ENCODE measurements around the gene GSTT4. TPM values are rescaled to one million over a fixed set of nuclear protein-coding genes. Genes with fewer than 3 reads are reported as not detected.
A peak's percentile ranks its signal among the peaks of the same experiment; 100 is the strongest.

The GSTT4 gene
- total and polyA plus RNA-seq, 2 of the 13 experiments (the other 11 are each of a cell fraction or from before 2014, with no cell fraction given) = 0.59 to 0.62 TPM

DNA sequence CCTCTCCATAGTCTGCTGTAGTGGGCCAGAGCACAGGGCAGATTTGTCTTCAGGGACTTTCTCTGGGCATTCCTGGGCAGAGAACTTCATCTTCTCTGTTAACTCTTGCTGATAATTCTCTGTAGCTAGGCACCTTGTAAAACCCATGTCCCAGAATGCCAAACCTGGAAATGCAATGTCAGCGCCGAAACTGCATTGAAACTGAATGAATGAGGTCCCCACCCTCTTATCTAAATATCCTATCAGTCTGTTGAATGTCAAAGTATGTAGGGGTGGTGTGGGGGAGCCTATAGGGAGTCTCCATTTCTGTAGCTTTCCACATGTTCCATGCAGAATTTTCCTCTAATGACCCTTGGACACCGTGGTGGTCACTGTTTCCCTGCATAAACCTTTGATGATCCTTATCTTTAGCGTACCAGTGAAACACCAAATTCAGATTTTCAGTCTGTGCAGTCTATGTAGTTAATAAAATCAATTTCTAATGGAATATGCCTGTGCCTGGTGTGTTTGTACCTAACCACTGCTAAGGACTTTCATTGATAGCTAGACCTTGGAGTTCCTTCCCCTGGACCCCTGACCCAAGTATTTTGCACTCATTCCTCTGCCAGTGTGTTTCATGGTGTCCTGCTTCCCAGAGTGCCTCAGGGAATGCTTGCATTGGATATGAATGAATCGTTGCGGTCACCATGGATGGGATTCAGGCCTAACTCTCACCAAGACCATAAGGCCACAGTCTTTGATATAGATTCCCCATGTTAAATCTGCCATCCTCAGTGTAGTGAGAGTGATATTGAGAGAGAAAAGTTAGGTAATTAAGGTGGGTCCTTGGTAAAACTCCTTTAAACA is 3.4 kb upstream of the GSTT4 start (continued):
- TF ChIP-seq, protein P1, sequence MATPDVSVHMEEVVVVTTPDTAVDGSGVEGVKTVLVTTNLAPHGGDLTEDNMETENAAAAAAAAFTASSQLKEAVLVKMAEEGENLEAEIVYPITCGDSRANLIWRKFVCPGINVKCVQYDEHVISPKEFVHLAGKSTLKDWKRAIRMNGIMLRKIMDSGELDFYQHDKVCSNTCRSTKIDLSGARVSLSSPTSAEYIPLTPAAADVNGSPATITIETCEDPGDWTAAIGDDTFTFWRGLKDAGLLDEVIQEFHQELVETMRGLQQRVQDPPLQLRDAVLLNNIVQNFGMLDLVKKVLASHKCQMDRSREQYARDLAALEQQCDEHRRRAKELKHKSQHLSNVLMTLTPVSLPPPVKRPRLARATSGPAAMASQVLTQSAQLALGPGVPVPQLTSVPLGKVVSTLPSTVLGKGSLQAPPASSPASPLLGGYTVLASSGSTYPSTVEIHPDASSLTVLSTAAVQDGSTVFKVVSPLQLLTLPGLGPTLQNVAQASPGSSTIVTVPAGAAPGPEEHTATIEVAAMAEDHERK (CRISPR knock-in tag; IDR thresholded peaks at IDR 0.05; ENCODE audit: low read depth) = no peak
- TF ChIP-seq FOXK2 (IDR thresholded peaks at IDR 0.05) (no peak), NFE2L1 (CRISPR knock-in tag; IDR thresholded peaks at IDR 0.05; ENCODE audit: borderline replicate concordance) (no peak), GFI1 (CRISPR knock-in tag; IDR thresholded peaks at IDR 0.05; ENCODE audit: borderline replicate concordance) (no peak), MTA1 (CRISPR knock-in tag; IDR thresholded peaks at IDR 0.05; ENCODE audit: borderline replicate concordance) (no peak), TSC22D2 (CRISPR knock-in tag; IDR thresholded peaks at IDR 0.05; ENCODE audit: borderline replicate concordance) (no peak), NBN (conservative IDR thresholded peaks at IDR 0.05) (no peak), YEATS2 (CRISPR knock-in tag; IDR thresholded peaks at IDR 0.05; ENCODE audit: borderline replicate concordance) (no peak), JUND (CRISPR knock-in tag; IDR thresholded peaks at IDR 0.05) (no peak), DMAP1 (CRISPR knock-in tag; IDR thresholded peaks at IDR 0.05) (peak; percentile 62; the same call in 1 of the 2 replicates), BRD4 (CRISPR knock-in tag; IDR thresholded peaks at IDR 0.05) (no peak), ZFP36L1 (CRISPR knock-in tag; IDR thresholded peaks at IDR 0.05) (no peak), BHLHE40 (IDR thresholded peaks at IDR 0.05; ENCODE audit: low read length) (no peak), ZNF282 (IDR thresholded peaks at IDR 0.05; ENCODE audit: partially characterized antibody) (no peak), FOXO1 (CRISPR knock-in tag; IDR thresholded peaks at IDR 0.05) (no peak)
- TF ChIP-seq, protein P2, sequence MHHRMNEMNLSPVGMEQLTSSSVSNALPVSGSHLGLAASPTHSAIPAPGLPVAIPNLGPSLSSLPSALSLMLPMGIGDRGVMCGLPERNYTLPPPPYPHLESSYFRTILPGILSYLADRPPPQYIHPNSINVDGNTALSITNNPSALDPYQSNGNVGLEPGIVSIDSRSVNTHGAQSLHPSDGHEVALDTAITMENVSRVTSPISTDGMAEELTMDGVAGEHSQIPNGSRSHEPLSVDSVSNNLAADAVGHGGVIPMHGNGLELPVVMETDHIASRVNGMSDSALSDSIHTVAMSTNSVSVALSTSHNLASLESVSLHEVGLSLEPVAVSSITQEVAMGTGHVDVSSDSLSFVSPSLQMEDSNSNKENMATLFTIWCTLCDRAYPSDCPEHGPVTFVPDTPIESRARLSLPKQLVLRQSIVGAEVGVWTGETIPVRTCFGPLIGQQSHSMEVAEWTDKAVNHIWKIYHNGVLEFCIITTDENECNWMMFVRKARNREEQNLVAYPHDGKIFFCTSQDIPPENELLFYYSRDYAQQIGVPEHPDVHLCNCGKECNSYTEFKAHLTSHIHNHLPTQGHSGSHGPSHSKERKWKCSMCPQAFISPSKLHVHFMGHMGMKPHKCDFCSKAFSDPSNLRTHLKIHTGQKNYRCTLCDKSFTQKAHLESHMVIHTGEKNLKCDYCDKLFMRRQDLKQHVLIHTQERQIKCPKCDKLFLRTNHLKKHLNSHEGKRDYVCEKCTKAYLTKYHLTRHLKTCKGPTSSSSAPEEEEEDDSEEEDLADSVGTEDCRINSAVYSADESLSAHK (CRISPR knock-in tag; IDR thresholded peaks at IDR 0.05; ENCODE audit: borderline replicate concordance) = no peak
- TF ChIP-seq, protein P3, sequence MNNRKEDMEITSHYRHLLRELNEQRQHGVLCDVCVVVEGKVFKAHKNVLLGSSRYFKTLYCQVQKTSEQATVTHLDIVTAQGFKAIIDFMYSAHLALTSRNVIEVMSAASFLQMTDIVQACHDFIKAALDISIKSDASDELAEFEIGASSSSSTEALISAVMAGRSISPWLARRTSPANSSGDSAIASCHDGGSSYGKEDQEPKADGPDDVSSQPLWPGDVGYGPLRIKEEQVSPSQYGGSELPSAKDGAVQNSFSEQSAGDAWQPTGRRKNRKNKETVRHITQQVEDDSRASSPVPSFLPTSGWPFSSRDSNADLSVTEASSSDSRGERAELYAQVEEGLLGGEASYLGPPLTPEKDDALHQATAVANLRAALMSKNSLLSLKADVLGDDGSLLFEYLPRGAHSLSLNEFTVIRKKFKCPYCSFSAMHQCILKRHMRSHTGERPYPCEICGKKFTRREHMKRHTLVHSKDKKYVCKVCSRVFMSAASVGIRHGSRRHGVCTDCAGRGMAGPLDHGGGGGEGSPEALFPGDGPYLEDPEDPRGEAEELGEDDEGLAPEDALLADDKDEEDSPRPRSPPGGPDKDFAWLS (CRISPR knock-in tag; IDR thresholded peaks at IDR 0.05; ENCODE audit: borderline replicate concordance) = no peak
- TF ChIP-seq, protein P4, sequence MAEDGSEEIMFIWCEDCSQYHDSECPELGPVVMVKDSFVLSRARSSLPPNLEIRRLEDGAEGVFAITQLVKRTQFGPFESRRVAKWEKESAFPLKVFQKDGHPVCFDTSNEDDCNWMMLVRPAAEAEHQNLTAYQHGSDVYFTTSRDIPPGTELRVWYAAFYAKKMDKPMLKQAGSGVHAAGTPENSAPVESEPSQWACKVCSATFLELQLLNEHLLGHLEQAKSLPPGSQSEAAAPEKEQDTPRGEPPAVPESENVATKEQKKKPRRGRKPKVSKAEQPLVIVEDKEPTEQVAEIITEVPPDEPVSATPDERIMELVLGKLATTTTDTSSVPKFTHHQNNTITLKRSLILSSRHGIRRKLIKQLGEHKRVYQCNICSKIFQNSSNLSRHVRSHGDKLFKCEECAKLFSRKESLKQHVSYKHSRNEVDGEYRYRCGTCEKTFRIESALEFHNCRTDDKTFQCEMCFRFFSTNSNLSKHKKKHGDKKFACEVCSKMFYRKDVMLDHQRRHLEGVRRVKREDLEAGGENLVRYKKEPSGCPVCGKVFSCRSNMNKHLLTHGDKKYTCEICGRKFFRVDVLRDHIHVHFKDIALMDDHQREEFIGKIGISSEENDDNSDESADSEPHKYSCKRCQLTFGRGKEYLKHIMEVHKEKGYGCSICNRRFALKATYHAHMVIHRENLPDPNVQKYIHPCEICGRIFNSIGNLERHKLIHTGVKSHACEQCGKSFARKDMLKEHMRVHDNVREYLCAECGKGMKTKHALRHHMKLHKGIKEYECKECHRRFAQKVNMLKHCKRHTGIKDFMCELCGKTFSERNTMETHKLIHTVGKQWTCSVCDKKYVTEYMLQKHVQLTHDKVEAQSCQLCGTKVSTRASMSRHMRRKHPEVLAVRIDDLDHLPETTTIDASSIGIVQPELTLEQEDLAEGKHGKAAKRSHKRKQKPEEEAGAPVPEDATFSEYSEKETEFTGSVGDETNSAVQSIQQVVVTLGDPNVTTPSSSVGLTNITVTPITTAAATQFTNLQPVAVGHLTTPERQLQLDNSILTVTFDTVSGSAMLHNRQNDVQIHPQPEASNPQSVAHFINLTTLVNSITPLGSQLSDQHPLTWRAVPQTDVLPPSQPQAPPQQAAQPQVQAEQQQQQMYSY (CRISPR knock-in tag; IDR thresholded peaks at IDR 0.05) = no peak
- TF ChIP-seq, protein P5, sequence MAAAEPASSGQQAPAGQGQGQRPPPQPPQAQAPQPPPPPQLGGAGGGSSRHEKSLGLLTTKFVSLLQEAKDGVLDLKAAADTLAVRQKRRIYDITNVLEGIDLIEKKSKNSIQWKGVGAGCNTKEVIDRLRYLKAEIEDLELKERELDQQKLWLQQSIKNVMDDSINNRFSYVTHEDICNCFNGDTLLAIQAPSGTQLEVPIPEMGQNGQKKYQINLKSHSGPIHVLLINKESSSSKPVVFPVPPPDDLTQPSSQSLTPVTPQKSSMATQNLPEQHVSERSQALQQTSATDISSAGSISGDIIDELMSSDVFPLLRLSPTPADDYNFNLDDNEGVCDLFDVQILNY (CRISPR knock-in tag; conservative IDR thresholded peaks at IDR 0.05) = no peak

Measured in HepG2 (cell line).